HG02884 (cell line): Measurements from ENCODE around the gene GIPC3.

Experiments used
- ATAC-seq: cut with Tn5 transposase; IDR thresholded peaks from one replicate; pipeline ENCODE4 v1.9.1; 2021; ENCODE audit warnings: mild to moderate bottlenecking, moderate library complexity; ENCODE audit not compliant: unreplicated experiment

GIPC3 gene

DNA sequence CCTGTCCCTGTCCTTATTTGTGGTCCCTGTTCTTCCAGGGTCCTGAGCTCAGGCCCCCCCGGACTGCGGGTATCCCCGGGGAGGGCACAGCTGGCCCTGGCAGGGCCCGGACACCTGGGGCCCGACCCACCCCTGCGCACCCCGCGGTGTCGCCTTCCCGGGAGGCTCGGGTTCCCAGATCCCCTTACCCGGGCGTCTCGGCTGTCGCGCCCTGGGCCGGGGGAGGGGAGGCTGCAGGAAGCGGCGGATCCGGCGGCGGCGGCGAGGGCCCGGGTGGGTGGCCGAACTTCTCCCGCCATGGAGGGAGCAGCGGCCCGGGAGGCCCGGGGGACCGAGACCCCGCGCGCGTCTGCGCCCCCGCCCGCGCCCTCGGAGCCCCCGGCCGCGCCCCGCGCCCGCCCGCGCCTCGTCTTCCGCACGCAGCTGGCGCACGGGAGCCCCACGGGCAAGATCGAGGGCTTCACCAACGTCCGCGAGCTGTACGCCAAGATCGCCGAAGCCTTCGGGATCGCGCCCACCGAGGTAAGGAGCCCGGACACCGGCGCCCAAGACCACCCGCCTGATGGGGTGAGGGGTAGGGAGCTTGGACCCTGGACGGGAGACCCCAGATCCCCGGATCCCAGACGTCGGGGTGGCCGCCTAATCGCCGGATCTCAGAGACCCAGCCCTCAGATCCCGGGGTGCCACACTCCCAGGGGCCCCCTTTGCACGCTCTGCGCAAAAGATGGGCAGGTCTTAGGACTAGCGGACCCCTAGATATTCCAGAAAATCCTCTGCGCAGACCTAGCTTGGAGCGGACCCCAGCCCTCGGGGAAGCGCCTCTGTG lies at the start of gene GIPC3:
TSS of gene GIPC3 (plus strand) at position 178 of the 826 bp plus-strand sequence. CDS start at position 298, 120 bp downstream.
- ATAC-seq: no peak

GRCh38 chr19:3535563-3535965 lies 49.7 kb upstream of the GIPC3 start:
- ATAC-seq: no peak

- ATAC-seq: no peak
Measured at GRCh38 chr19:3535981-3536380, 49.3 kb upstream of the GIPC3 start.

- no peak for ATAC-seq
Measured at GRCh38 chr19:3536429-3537100, 48.7 kb upstream of the GIPC3 start.

- ATAC-seq: no peak
Measured at GRCh38 chr19:3537101-3537437, 48.2 kb upstream of the GIPC3 start.

- no peak for ATAC-seq
Measured at GRCh38 chr19:3537438-3538240, 47.6 kb upstream of the GIPC3 start.

GRCh38 chr19:3538258-3538929 lies 46.9 kb upstream of the GIPC3 start:
- no peak for ATAC-seq

DNA sequence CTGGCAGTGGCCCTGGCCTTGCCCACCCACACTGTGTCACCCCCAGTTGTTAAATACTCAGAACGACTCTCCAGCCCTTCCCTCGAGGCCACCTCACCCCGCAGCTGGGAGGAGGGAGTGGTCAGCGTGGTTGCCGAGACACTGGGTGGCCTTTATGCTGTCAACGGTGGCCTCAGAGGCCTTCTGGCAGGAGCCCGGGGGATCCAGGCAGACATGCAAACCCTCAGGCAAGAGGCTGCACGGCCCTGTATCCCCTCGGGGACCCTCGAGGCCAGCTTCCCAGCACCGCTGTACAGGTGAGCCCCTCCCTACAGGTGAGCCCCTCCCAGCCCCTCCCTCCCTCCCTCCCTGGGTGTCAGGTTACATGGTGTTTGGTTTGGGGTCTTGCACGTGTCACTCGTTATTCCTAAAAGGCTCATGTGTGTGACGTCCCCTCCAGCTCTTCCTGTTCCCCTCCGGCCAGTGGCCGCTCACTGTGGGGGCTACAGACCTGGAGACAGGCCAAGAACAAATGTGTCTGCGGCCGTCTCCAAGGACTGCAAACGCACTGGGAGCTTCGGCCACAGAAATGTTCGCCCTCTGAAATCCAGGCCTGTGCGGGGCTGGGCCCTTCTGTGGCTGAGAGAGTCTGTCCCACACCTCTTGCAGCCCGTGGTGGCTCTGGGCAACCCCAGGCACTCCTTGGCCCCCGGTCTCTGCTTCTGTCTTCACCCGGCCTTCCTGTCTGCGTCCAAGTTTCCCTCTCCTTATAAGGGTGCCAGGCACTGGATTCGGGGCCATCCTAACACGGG lies 46.1 kb upstream of the GIPC3 start, which contains the start of gene TEKTIP1:
TSS of gene TEKTIP1 (plus strand) at position 210 of the 791 bp plus-strand sequence. CDS start at position 214, 4 bp downstream.
- ATAC-seq: no peak

GRCh38 chr19:3539756-3540118 lies 45.5 kb upstream of the GIPC3 start:
- no peak for ATAC-seq

DNA sequence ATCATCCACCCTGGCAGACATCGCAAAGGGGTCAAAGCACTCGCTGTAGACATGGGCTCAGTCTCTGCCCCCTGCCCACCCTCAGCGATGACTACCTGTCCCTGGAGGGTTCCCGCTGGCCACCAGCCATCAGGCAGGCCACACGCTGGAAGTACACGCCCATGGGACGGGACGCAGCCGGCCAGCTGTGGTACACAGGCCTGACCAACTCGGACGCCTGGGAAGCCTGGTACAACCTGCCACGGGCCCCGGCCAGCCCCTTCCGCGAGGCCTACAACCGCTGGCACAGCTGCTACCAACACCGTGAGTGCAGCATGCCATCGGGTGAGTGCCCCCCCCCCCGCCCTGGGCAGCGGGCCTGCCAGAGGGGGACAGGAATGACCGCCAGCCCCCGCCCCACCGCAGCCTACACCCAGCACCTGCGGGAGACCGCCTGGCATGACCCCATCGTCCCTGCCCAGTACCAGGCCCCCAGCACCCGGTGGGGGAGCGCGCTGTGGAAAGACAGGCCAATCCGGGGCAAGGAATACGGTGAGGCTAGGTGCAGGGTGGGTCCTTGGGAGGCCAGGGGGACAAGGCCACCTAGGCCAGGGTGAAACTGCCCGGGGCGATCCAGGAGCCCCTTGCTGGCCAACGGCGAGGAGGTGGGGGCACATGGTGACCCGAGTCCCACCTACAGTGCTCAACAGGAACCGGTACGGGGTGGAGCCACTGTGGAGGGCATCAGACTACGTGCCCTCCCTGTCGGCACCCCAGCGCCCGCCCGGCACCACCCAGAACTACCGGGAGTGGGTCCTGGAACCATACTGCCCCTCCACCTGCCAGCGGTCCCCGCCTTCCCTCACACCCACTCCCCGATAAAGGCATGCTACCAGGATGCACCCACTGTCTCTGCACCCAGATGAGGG lies 41.9 kb upstream of the GIPC3 start:
- no peak for ATAC-seq

DNA sequence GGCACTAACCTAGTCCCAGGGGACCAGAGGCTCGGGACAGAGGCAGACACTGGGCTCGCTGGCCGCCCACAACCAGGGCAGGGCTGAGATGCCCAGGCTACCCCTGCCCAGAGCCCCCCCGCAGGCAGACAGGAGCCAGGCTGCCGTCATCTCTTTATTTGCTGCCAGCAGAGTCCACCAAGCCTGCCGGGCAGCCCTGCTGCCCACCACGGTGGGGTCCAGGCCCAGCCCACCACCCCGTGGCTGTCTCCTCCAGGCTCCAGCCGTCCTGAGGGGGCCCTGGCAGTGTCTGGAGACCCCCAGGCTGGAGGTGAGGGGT lies 41.3 kb upstream of the GIPC3 start:
- ATAC-seq: no peak

DNA sequence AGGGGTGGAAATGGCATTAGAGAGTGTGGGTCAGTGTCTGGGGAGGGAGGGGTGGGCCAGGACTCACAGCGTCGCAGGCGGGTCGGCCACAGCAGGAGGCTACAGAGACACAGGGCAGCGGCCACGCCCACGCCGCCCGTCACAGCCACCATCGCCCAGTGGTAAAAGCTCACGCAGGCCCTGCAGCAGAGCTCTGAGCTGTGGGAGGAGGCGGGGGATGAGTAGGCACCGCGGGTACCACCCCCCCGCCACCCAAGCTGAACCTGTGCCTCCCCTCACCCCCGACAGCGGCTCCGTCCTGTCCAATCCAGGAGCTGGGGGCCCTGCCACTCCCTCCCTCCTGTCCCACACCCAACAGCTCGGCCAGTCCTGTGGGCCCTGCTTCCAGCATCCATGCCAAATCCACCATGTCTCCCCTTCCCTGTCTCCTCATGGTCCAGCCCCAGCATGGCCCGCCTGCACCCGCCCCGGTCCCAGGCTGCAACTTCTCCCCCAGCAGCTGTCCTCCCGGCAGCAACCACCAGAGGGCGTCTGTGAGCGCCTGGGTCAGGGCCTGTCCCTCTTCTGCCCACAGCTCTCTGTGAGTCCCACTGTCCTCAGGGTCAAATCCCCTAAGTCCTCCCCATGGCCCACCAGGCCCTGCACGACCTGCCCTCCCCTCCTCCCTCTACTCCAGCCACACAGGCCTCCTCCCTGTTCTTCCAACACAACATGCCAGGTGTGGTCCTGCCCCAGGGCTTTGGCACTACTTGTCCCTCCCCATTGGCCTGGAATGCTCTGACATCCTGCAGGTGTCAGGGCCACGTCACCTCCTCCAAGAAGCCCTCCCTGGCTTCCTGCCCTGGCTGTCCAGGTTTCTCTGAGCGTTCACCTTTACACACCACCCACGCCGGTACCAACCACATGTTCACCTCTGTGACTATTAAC lies 40.3 kb upstream of the GIPC3 start:
- no peak for ATAC-seq

DNA sequence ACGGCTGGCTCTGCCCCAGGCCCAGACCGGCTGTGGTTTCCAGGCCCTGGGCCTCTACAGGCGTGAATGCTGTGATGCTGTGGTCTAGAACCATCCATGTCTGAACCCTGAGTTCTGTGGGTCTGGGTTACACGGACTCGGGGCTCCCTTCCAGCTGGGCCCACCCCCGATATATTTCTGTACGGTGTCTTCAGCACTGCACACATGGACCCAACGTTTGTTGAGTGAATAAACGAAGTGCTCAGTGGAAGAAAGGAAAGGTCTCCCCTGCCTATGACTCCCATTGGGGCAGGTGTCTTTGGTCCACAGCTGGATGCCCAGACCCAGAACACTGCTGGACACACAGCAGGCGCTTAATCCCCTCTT lies 39.6 kb upstream of the GIPC3 start:
- no peak for ATAC-seq

- no peak for ATAC-seq
Measured at GRCh38 chr19:3546119-3546518, 39.2 kb upstream of the GIPC3 start.

DNA sequence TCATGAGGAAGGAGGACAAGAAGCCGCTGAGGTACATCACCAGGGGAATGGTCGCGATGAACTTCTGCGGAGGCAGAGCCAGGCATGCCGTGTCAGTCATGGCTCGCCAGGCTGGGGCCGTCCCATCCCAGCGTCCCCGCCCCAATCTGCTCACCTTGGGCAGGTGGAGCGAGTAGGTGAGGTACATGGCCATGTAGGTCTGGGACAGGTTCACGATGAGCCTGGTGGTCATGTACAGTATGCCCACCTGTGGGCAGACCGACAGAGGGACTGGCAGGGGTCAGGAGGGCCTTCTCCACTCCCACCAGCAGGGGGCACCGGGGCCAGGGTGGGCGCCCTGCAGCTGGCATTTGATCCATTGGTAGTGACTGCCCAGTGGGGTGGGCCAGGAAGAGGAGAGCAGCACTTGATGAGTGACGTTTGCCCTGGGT lies 38.0 kb upstream of the GIPC3 start:
- no peak for ATAC-seq

- ATAC-seq: no peak
Measured at GRCh38 chr19:3547767-3548282, 37.5 kb upstream of the GIPC3 start.

GRCh38 chr19:3548606-3549005 lies 36.7 kb upstream of the GIPC3 start:
- ATAC-seq: no peak

GRCh38 chr19:3549816-3550215 lies 35.5 kb upstream of the GIPC3 start:
- no peak for ATAC-seq
